Measurements from ENCODE around the gene TTYH3.

The TTYH3 gene

DNA sequence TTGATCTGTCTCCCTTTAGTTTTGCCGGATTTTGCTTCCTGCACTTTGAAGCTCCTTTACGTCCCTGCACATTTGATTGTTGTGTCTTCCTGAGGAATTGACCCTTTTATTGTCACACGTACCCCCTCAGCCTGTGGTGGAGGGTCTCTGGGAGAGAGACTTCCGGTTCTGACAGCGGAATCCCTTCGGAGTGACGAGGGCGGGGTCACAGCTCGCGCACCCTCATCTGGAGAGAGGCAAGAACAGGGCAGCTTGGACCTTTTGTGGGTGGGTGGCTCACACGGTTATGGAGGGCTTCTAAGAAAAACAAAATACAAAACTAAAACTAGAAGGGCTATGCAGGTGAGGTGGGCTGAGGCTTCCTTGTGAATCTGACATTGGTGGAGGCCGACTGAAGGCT is 82.2 kb downstream of the TTYH3 start:
- H2BK12ac ChIP-seq (ENCODE audit: low read length): no peak overlapping the region
- no peak for DNase-seq
- H2BK5ac ChIP-seq (ENCODE audit: low read depth, low read length, poor library complexity): no peak overlapping the region
- no CpG with 5 or more reads among the region's 12 CpGs for WGBS (ENCODE audit: extremely low coverage, insufficient coverage, insufficient read length)
- H4K91ac ChIP-seq (ENCODE audit: low read depth, low read length): no peak overlapping the region
- H3K4me3 ChIP-seq (ENCODE audit: low read depth, low read length): no peak overlapping the region
- no peak overlapping the region for H3K4ac ChIP-seq (ENCODE audit: low read depth, low read length)
- H2BK120ac ChIP-seq (ENCODE audit: insufficient read depth, low read length, poor library complexity): no peak overlapping the region
- H2AFZ ChIP-seq (ENCODE audit: insufficient read depth, low read length, poor library complexity): no peak overlapping the region
- H3K79me2 ChIP-seq (ENCODE audit: control insufficient read depth, insufficient read depth, low read length, poor library complexity): no peaks in the 10 kb centered on the region
- no peak overlapping the region for H3K18ac ChIP-seq (ENCODE audit: low read length)
- peaks cover 73% of the 10 kb centered on the region in 2 experiments for H3K36me3 ChIP-seq (ENCODE audit: control insufficient read depth in 1 of 2, insufficient read depth in 2 of 2, low read length in 2 of 2)
- no peak overlapping the region for H2AK5ac ChIP-seq (ENCODE audit: low read length)
- H3K79me1 ChIP-seq (ENCODE audit: low read length): peaks cover 6% of the 10 kb centered on the region
- no peak overlapping the region for H3K23ac ChIP-seq (ENCODE audit: low read length)
- no peaks in the 10 kb centered on the region for H3K27me3 ChIP-seq (ENCODE audit: insufficient read depth, low read length)
- no peaks in the 10 kb centered on the region for H3K9me3 ChIP-seq (ENCODE audit: insufficient read depth, low read depth, low read length)
- no peak overlapping the region for H3K14ac ChIP-seq (ENCODE audit: low read length)
- H4K12ac ChIP-seq (ENCODE audit: low read depth, low read length): no peak overlapping the region
- no peak overlapping the region for H3K9ac ChIP-seq (ENCODE audit: low read length)
- H4K8ac ChIP-seq (ENCODE audit: low read depth, low read length): no peak overlapping the region
- H3K27ac ChIP-seq (ENCODE audit: low read depth, low read length): no peak overlapping the region
- peaks cover 28 to 30% of the 10 kb centered on the region in 2 experiments for H3K4me1 ChIP-seq (ENCODE audit: control insufficient read depth in 1 of 2, insufficient read depth in 2 of 2, low read length in 2 of 2)
- no peak overlapping the region for H3K4me2 ChIP-seq (ENCODE audit: low read length)
